Endothelial cell of umbilical vein (primary cell): ENCODE data around the gene SLC27A4. TPM values are rescaled to one million over a fixed set of nuclear protein-coding genes. Genes with fewer than 3 reads are reported as not detected.

Experiments used
- BruUV-seq: library from RNA; stranded (reverse); fragments of 400-500 nt; replicated peaks from 2 replicates; lab custom pipeline; 2021; lab: Mats Ljungman, UMichigan
- CTCF ChIA-PET: fragments of 300-600, 350-600 bp; sonication (Branson Sonifier 250); formaldehyde crosslinking; loops from one replicate; lab custom pipeline; 2021; ENCODE audit warnings: antibody characterized with exemption, inconsistent platforms; lab: Charles Lee
- POLR2A ChIA-PET: fragments of 300-600, 350-600 bp; sonication (Branson Sonifier 250); formaldehyde crosslinking; loops from one replicate; lab custom pipeline; 2021; ENCODE audit warnings: antibody characterized with exemption, inconsistent platforms; lab: Charles Lee
- DNase-seq: peaks from one replicate; pipeline ENCODE4 v3.0.0-alpha.2; 2011; ENCODE audit warnings: low read depth, low spot score
- FAIRE-seq: peaks from 2 replicates; lab custom pipeline; 2011; peaks lifted over from hg19 to GRCh38; lab: Jason Lieb, UNC
- H2AFZ ChIP-seq: 2 replicates; pipeline ENCODE4 v1.6.0; 2012; ENCODE audit warnings: low read depth, low read length, control low read depth, inconsistent platforms
- H3K27ac ChIP-seq: 2 replicates; pipeline ENCODE4 v1.5.1; 2011; ENCODE audit warnings: low read depth, mild to moderate bottlenecking, control low read depth, low read length, moderate library complexity; ENCODE audit not compliant: insufficient read depth
- H3K27me3 ChIP-seq, 2 experiments: 2 replicates each; pipeline versions ENCODE4 v1.6.0 to v1.6.1; 2011; ENCODE audit warnings: low read length in 2 of 2, mixed read lengths in 1 of 2; ENCODE audit not compliant: control insufficient read depth in 2 of 2, insufficient read depth in 2 of 2
- H3K36me3 ChIP-seq, 2 experiments: 2 replicates in 1 of 2; 3 replicates in 1 of 2; pipeline ENCODE4 v1.5.1; 2011; ENCODE audit warnings: low read length in 2 of 2, mild to moderate bottlenecking in 1 of 2, moderate library complexity in 1 of 2; ENCODE audit not compliant: control insufficient read depth in 2 of 2, insufficient read depth in 2 of 2; ENCODE audit errors: extremely low read depth in 1 of 2
- H3K4me1 ChIP-seq: 3 replicates; pipeline ENCODE4 v1.5.1; 2011; ENCODE audit warnings: mild to moderate bottlenecking, low read length; ENCODE audit not compliant: control insufficient read depth, insufficient read depth; ENCODE audit errors: extremely low read depth
- H3K4me2 ChIP-seq: 2 replicates; pipeline ENCODE4 v1.6.1; 2011; ENCODE audit warnings: low read length, control low read depth, mixed read lengths; ENCODE audit not compliant: insufficient read depth
- H3K4me3 ChIP-seq, 3 experiments: fragments of 200-600 bp in 1 of 3; sonication (generic), shearing (Covaris generic) in 1 of 3; replicated peaks in 1 of 3; 2 replicates each; pipeline ENCODE4 v1.5.1; 2011 to 2016; ENCODE audit warnings: control low read depth in 3 of 3, low read length in 3 of 3, mild to moderate bottlenecking in 2 of 3, inconsistent platforms in 1 of 3, low read depth in 1 of 3, moderate library complexity in 1 of 3; ENCODE audit not compliant: insufficient read depth in 1 of 3
- H3K79me2 ChIP-seq: 2 replicates; pipeline ENCODE4 v1.6.0; 2012; ENCODE audit warnings: low read length, inconsistent platforms; ENCODE audit not compliant: control insufficient read depth, insufficient read depth
- H3K9ac ChIP-seq: replicated peaks from 2 replicates; pipeline ENCODE3; 2011; ENCODE audit warnings: low read length, control low read depth; ENCODE audit not compliant: insufficient read depth; ENCODE audit errors: extremely low read depth
- H3K9me1 ChIP-seq: replicated peaks from 3 replicates; pipeline ENCODE4 v1.6.0; 2011; ENCODE audit warnings: mild to moderate bottlenecking, low read length; ENCODE audit not compliant: control insufficient read depth, insufficient read depth; ENCODE audit errors: extremely low read depth
- H3K9me3 ChIP-seq: replicated peaks from 2 replicates; pipeline ENCODE4 v1.5.1; 2012; ENCODE audit warnings: low read length, inconsistent platforms; ENCODE audit not compliant: control insufficient read depth, insufficient read depth
- H4K20me1 ChIP-seq: replicated peaks from 2 replicates; pipeline ENCODE3; 2011; ENCODE audit warnings: mild to moderate bottlenecking, low read length; ENCODE audit not compliant: control insufficient read depth, insufficient read depth; ENCODE audit errors: extremely low read depth
- CTCF ChIP-seq, 2 donors: IDR thresholded peaks; 1 replicate in 1 of 2; 2 replicates in 1 of 2; pipeline ENCODE4 v1.5.1; 2011; ENCODE audit warnings: low read length in 2 of 2, mild to moderate bottlenecking in 2 of 2, moderate library complexity in 2 of 2, control low read depth in 1 of 2, inconsistent platforms in 1 of 2, low read depth in 1 of 2; ENCODE audit not compliant: insufficient read depth in 1 of 2; ENCODE audit errors: extremely low read depth in 1 of 2
- EZH2 ChIP-seq: IDR thresholded peaks from 2 replicates; pipeline ENCODE4 v1.6.1; 2012; ENCODE audit warnings: borderline replicate concordance, low read depth, mild to moderate bottlenecking, moderate library complexity, low read length, inconsistent platforms; ENCODE audit not compliant: severe bottlenecking
- FOS ChIP-seq: IDR thresholded peaks from 2 replicates; pipeline ENCODE4 v1.6.1; 2011; ENCODE audit warnings: mild to moderate bottlenecking, low read length, moderate library complexity, borderline replicate concordance; ENCODE audit not compliant: insufficient read depth
- GATA2 ChIP-seq: IDR thresholded peaks from 2 replicates; pipeline ENCODE4 v1.7.0; 2011; ENCODE audit warnings: low read depth, mild to moderate bottlenecking, moderate library complexity, mixed read lengths, low read length; ENCODE audit not compliant: insufficient read length, insufficient read depth
- JUN ChIP-seq: IDR thresholded peaks from 2 replicates; pipeline ENCODE4 v1.6.1; 2011; ENCODE audit warnings: borderline replicate concordance, low read depth; ENCODE audit not compliant: insufficient read length, insufficient read depth
- MAX ChIP-seq: IDR thresholded peaks from 2 replicates; pipeline ENCODE4 v1.6.1; 2011; ENCODE audit not compliant: insufficient read depth, insufficient read length
- MYC ChIP-seq: IDR thresholded peaks from one replicate; pipeline ENCODE4 v1.6.1; 2011; ENCODE audit warnings: mild to moderate bottlenecking, low read depth, low read length
- POLR2A ChIP-seq: IDR thresholded peaks from 2 replicates; pipeline ENCODE4 v1.6.1; 2012; ENCODE audit warnings: low read depth, mild to moderate bottlenecking, control low read depth, low read length
- POLR2AphosphoS5 ChIP-seq: IDR thresholded peaks from 2 replicates; pipeline ENCODE4 v1.6.1; 2012; ENCODE audit warnings: low read depth, mild to moderate bottlenecking, control low read depth, low read length, moderate library complexity; ENCODE audit not compliant: insufficient read depth
- dilution Hi-C: fragments of 300-500 bp; cut with MboI; formaldehyde crosslinking; loops from one replicate; pipeline ENCODE4 v1.15.0; 2019; ENCODE audit warnings: low sequenced_read_pairs; ENCODE audit not compliant: extremely low pct_ligation_motif_present
- intact Hi-C: fragments of 100-400 bp; cut with micrococcal nuclease; formaldehyde crosslinking; loops from one replicate; pipeline ENCODE4 v1.10.0; 2022
- polyA plus RNA-seq, 4 experiments: library from polyadenylated mRNA; depleted of rRNA in 3 of 4; stranded (reverse) in 3 of 4; unstranded in 1 of 4; fragments of >200 nt; gene quantifications; 2 replicates each; pipeline versions ENCODE4 v1.2.1 to v1.2.3, GENCODE V29; 2011 to 2012; ENCODE audit warnings: missing spikeins in 1 of 4
- total RNA-seq: library from RNA; stranded (reverse); gene quantifications from 2 replicates; pipeline ENCODE4 v1.2.3, GENCODE V29; 2021

Gene SLC27A4
- total and polyA plus RNA-seq, 2 donors (not counting 3 experiments of a cell fraction or from before 2014, with no cell fraction given) = 29.9 to 35.0 TPM

GRCh38 chr9:128385496-128386460 is 45.5 kb downstream of the SLC27A4 start:
- POLR2A ChIA-PET = no interaction called here

More at GRCh38 chr9:128385496-128386460, 45.5 kb downstream of the SLC27A4 start:
- no peak for TF ChIP-seq GATA2
- TF ChIP-seq CTCF (IDR thresholded peaks at IDR 0.05; ENCODE audit: extremely low read depth in 1 of 2, insufficient read depth in 1 of 2, low read depth in 1 of 2, low read length in 2 of 2) = no peak
- no peak for TF ChIP-seq JUN
- no peak for TF ChIP-seq MAX
- TF ChIP-seq POLR2A = no peak
- no peak for TF ChIP-seq EZH2
- TF ChIP-seq FOS = no peak
- TF ChIP-seq POLR2AphosphoS5 = no peak
- no peak for TF ChIP-seq MYC
- H3K9me3 ChIP-seq = no peaks in the 10 kb centered on the region
- no peak overlapping the region for H2AFZ ChIP-seq
- H3K4me1 ChIP-seq = no peaks in the 10 kb centered on the region
- no peaks in the 10 kb centered on the region for H3K9me1 ChIP-seq
- dilution Hi-C loops = no loop called here
- intact Hi-C loops = no loop called here
- H3K4me2 ChIP-seq = no peak overlapping the region
- CTCF ChIA-PET = interaction anchor here (1.2 to 3.3 kb wide), 2 partner anchors 19 to 35 kb away, joined by 3 to 12 read pairs; partner anchors contain the start of gene CERCAM
- no peaks in the 10 kb centered on the region for H3K79me2 ChIP-seq
- FAIRE-seq (no peak), DNase-seq (no peak)
- peaks cover 5 to 29% of the 10 kb centered on the region in 2 experiments for H3K36me3 ChIP-seq
- H3K9ac ChIP-seq = no peak overlapping the region
- H3K4me3 ChIP-seq = no peak overlapping the region
- no peak overlapping the region for H3K27ac ChIP-seq
- no peaks in the 10 kb centered on the region for H3K27me3 ChIP-seq
- H4K20me1 ChIP-seq = no peaks in the 10 kb centered on the region
- no TSS peak for BruUV-seq
